HepG2 (cell line): ENCODE results near the gene FIS1. TPM values are rescaled to one million over a fixed set of nuclear protein-coding genes. Genes with fewer than 3 reads are reported as not detected.
A peak's percentile ranks its signal among the peaks of the same experiment; 100 is the strongest.

Source experiments
- AGO2 ChIP-seq: fragments of 200-400 bp; formaldehyde crosslinking; optimal IDR thresholded peaks from 2 replicates; pipeline ENCODE3; 2017; ENCODE audit warnings: mild to moderate bottlenecking, low read depth, low read length, moderate library complexity
- ARID5B ChIP-seq: IDR thresholded peaks from 2 replicates; pipeline ENCODE4 v1.4.0; 2020; ENCODE audit warnings: mild to moderate bottlenecking, missing genetic modification reagents
- ASH2L ChIP-seq: fragments of 300-600, 200-600 bp; sonication (generic); IDR thresholded peaks from 2 replicates; pipeline ENCODE4 v1.7.0; 2017; ENCODE audit warnings: low read depth, mild to moderate bottlenecking, moderate library complexity, mixed read lengths, low read length; ENCODE audit not compliant: insufficient read length
- BATF2 ChIP-seq: sonication (generic); formaldehyde crosslinking; IDR thresholded peaks from 2 replicates; pipeline ENCODE4 v1.8.0; 2022; ENCODE audit warnings: mild to moderate bottlenecking, missing genetic modification reagents, moderate library complexity
- CEBPG ChIP-seq: IDR thresholded peaks from 2 replicates; pipeline ENCODE4 v1.6.1; 2016
- GATAD2A ChIP-seq: IDR thresholded peaks from 2 replicates; pipeline ENCODE4 v1.6.1; 2016
- MEIS2 ChIP-seq: sonication (generic); formaldehyde crosslinking; IDR thresholded peaks from 2 replicates; pipeline ENCODE4 v1.9.0; 2021; ENCODE audit warnings: mild to moderate bottlenecking, missing genetic modification reagents
- NKX3-1 ChIP-seq: sonication (generic); formaldehyde crosslinking; IDR thresholded peaks from 2 replicates; pipeline ENCODE4 v1.5.0; 2020; ENCODE audit warnings: missing genetic modification reagents
- RXRB ChIP-seq: IDR thresholded peaks from 2 replicates; pipeline ENCODE4 v1.6.1; 2016; ENCODE audit warnings: borderline replicate concordance, missing genetic modification reagents, missing compliant biosample characterization
- SAP130 ChIP-seq: IDR thresholded peaks from 2 replicates; pipeline ENCODE4 v1.6.1; 2016; ENCODE audit warnings: low read depth
- USF2 ChIP-seq, 2 experiments: sonication (generic) in 1 of 2; formaldehyde crosslinking in 1 of 2; IDR thresholded peaks; 2 replicates each; pipeline versions ENCODE4 v1.5.1 to v1.6.1; 2011 to 2020; ENCODE audit warnings: borderline replicate concordance in 1 of 2, low read depth in 1 of 2, low read length in 1 of 2, mild to moderate bottlenecking in 1 of 2, missing genetic modification reagents in 1 of 2, moderate library complexity in 1 of 2
- ZNF281 ChIP-seq: sonication (generic); formaldehyde crosslinking; IDR thresholded peaks from 2 replicates; pipeline ENCODE4 v1.4.0; 2020; ENCODE audit warnings: missing genetic modification reagents, borderline replicate concordance
- ZNF784 ChIP-seq: sonication (generic); formaldehyde crosslinking; IDR thresholded peaks from 2 replicates; pipeline ENCODE4 v1.5.1; 2020; ENCODE audit warnings: missing genetic modification reagents, mild to moderate bottlenecking, borderline replicate concordance
- polyA plus RNA-seq, 8 experiments: library from polyadenylated mRNA; depleted of rRNA in 3 of 8; stranded (reverse) in 7 of 8; unstranded in 1 of 8; fragments of >200 nt; fragmentation: Illumina TruSeq in 4 of 8; extraction: Trizol in 4 of 8; gene quantifications; 2 replicates each; pipeline versions ENCODE4 v1.2.1 to v1.2.3, GENCODE V29; 2011 to 2016; ENCODE audit warnings: low read depth in 4 of 8, missing spikeins in 1 of 8, mixed read lengths in 1 of 8; ENCODE audit not compliant: insufficient read depth in 1 of 8
- total RNA-seq, 5 experiments: library from RNA; depleted of rRNA; stranded (reverse); fragments of >200 nt; fragmentation: Illumina TruSeq; extraction: Trizol; gene quantifications; 2 replicates each; pipeline ENCODE4 v1.2.3, GENCODE V29; 2016; ENCODE audit warnings: low read depth in 1 of 5

FIS1 gene
- total and polyA plus RNA-seq, 2 of the 13 experiments (the other 11 are each of a cell fraction or from before 2014, with no cell fraction given), result 97.5 to 101 TPM

- TF ChIP-seq ZNF784 (CRISPR knock-in tag), result no peak
- TF ChIP-seq BATF2 (CRISPR knock-in tag), result peak; percentile 71; the same call in 1 of the 2 replicates
- TF ChIP-seq ARID5B (CRISPR knock-in tag), result peak; percentile 50; the same call in 1 of the 2 replicates
- TF ChIP-seq NKX3-1, result no peak
- peak; percentile 54; the same call in 1 of the 2 replicates for TF ChIP-seq SAP130 (CRISPR knock-in tag)
- TF ChIP-seq CEBPG (CRISPR knock-in tag), result 0 out of 2 replicates have a peak, but pooled peaks have one; percentile 23
- TF ChIP-seq RXRB, result peak; percentile 29; the same call in 1 of the 2 replicates
- 0 out of 2 replicates have a peak, but pooled peaks have one; percentile 60 for TF ChIP-seq MEIS2
- TF ChIP-seq ZNF281 (CRISPR knock-in tag), result peak; percentile 86
- TF ChIP-seq GATAD2A (CRISPR knock-in tag), result 0 out of 2 replicates have a peak, but pooled peaks have one; percentile 14
- TF ChIP-seq USF2 (IDR thresholded peaks at IDR 0.05; ENCODE audit: low read depth, low read length), result no peak
- TF ChIP-seq USF2 (CRISPR knock-in tag; IDR thresholded peaks at IDR 0.05; ENCODE audit: borderline replicate concordance), result no peak
- TF ChIP-seq ASH2L, result peak; percentile 46
- peak; percentile 67 for TF ChIP-seq AGO2
These were observed 7.4 kb downstream of the FIS1 start, which contains the start of gene CLDN15 (continued) for GRCh38 chr7:101237206-101238067.
